Thyroid gland (tissue), 4 donors: ENCODE results near the gene CLTA. TPM values are rescaled to one million over a fixed set of nuclear protein-coding genes. Genes with fewer than 3 reads are reported as not detected.
"Not testable (repeated sequence)": the region's sequence is repeated elsewhere in the genome, so short reads cannot be mapped to it uniquely, and the experiment has no call there.

Experiments used
- DNase-seq, 2 donors: peaks; one replicate each; pipeline ENCODE4 v3.0.0-alpha.2; 2019
- H3K27ac ChIP-seq, 3 donors: fragments of 200-600 bp; sonication (generic); 1 replicate in 2 of 3; 2 replicates in 1 of 3; pipeline ENCODE4 v1.5.1; 2016 to 2019; ENCODE audit warnings: mild to moderate bottlenecking in 1 of 3, moderate library complexity in 1 of 3
- H3K27me3 ChIP-seq: fragments of 200-600 bp; sonication (generic); one replicate; pipeline ENCODE4 v1.5.1; 2019
- H3K36me3 ChIP-seq, 2 donors: fragments of 200-600 bp; sonication (generic); one replicate each; pipeline ENCODE4 v1.5.1; 2016 to 2019
- H3K4me1 ChIP-seq, 2 donors: fragments of 200-600 bp; sonication (generic); one replicate each; pipeline ENCODE4 v1.5.1; 2017 to 2019
- H3K4me3 ChIP-seq, 3 donors: fragments of 200-600 bp; sonication (generic); replicated peaks in 1 of 3; 1 replicate in 2 of 3; 2 replicates in 1 of 3; pipeline ENCODE4 v1.5.1; 2016; ENCODE audit warnings: mild to moderate bottlenecking in 1 of 3
- H3K9me3 ChIP-seq: fragments of 200-600 bp; sonication (generic); one replicate; pipeline ENCODE4 v1.5.1; 2017
- POLR2A ChIP-seq, 2 donors: fragments of 450-650 bp; IDR thresholded peaks; one replicate each; pipeline ENCODE4 v1.6.1; 2017; ENCODE audit warnings: antibody characterized with exemption in 2 of 2, mild to moderate bottlenecking in 2 of 2, moderate library complexity in 1 of 2
- WGBS, 2 donors: methylation state at CpG; one replicate each; pipeline ENCODE4 v1.1.5; 2017; 5-methylcytosine and 5-hydroxymethylcytosine counted together
- intact Hi-C: fragments of 100-400 bp; cut with DNase I; formaldehyde crosslinking; loops from one replicate; pipeline ENCODE4 v1.15.1; 2023
- total RNA-seq, 4 donors: library from RNA; depleted of rRNA; stranded (reverse); fragments of >200 nt; gene quantifications; one replicate each; pipeline ENCODE4 v1.2.3, GENCODE V29; 2016
- TF ChIP-seq, protein P1 (sequence below), 6 experiments: fragments of 200-600 bp in 3 of 6; fragments of 450-650 bp in 3 of 6; sonication (generic) in 3 of 6; IDR thresholded peaks; one replicate each; pipeline ENCODE4 v1.5.1; 2016 to 2019; ENCODE audit warnings: antibody characterized with exemption in 6 of 6, mild to moderate bottlenecking in 2 of 6, inconsistent platforms in 1 of 6, moderate library complexity in 1 of 6

The CLTA gene
- total RNA-seq, 4 donors from 2014 or later: 215 to 373 (median 259) TPM

DNA sequence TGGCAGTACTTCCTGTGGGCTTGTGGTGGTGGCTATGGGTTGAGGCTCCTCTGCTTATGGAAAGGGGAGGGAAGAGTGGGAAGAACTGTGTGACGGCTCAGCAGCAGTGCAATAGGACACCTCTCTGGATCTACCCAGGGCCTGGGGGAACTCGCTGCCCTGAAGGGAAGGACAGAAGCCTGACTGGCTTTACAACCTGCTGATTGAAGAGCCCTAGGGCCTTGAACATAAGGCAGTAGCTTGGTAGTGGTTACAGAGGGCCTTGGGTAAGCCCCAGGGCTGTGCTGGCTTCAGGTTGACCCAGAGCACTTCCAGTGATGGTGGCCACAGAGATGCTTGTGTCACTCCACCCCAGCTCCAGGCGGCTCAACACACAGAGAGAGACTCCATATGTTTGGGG lies 16.0 kb upstream of the CLTA start:
- H3K36me3 ChIP-seq: no peaks in the 10 kb centered on the region
- WGBS, 2 donors: 57 to 81% methylated on average over 2 to 3 of the region's 3 CpGs
- no peaks in the 10 kb centered on the region for H3K9me3 ChIP-seq
- intact Hi-C loops: no loop called here
- H3K4me1 ChIP-seq: no peaks in the 10 kb centered on the region
- no peak for TF ChIP-seq POLR2A (IDR thresholded peaks at IDR 0.05)
- TF ChIP-seq, protein P1, sequence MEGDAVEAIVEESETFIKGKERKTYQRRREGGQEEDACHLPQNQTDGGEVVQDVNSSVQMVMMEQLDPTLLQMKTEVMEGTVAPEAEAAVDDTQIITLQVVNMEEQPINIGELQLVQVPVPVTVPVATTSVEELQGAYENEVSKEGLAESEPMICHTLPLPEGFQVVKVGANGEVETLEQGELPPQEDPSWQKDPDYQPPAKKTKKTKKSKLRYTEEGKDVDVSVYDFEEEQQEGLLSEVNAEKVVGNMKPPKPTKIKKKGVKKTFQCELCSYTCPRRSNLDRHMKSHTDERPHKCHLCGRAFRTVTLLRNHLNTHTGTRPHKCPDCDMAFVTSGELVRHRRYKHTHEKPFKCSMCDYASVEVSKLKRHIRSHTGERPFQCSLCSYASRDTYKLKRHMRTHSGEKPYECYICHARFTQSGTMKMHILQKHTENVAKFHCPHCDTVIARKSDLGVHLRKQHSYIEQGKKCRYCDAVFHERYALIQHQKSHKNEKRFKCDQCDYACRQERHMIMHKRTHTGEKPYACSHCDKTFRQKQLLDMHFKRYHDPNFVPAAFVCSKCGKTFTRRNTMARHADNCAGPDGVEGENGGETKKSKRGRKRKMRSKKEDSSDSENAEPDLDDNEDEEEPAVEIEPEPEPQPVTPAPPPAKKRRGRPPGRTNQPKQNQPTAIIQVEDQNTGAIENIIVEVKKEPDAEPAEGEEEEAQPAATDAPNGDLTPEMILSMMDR (IDR thresholded peaks at IDR 0.05): no peak
- DNase-seq: no peak
- no peaks in the 10 kb centered on the region for H3K27me3 ChIP-seq
- no peak overlapping the region for H3K27ac ChIP-seq
- H3K4me3 ChIP-seq: no peak overlapping the region

DNA sequence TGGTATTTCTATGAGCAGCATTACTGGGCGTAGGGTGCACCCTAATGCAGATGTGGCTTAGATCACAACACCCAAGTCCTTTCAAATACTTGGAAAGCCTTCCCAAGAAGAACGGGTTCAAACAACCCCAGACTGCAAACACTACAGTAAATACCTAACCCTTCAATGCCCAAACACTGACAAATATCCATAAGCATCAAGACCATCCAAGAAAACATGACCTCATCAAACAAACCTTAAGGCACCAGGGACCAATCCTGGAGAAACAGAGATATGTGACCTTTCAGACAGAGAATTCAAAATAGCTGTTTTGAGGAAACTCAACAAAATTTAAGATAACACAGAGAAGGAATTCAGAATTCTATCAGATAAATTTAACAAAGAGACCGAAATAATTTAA lies 15.5 kb upstream of the CLTA start:
- H3K27ac ChIP-seq, H3K36me3 ChIP-seq, H3K4me3 ChIP-seq, H3K9me3 ChIP-seq, DNase-seq, H3K4me1 ChIP-seq, intact Hi-C loops, H3K27me3 ChIP-seq: not testable (repeated sequence)
- WGBS, 2 donors: 90 to 94% methylated on average over 3 of the region's 3 CpGs

GRCh38 chr9:36176496-36176895 lies 14.2 kb upstream of the CLTA start:
- H3K4me1 ChIP-seq, H3K9me3 ChIP-seq, H3K36me3 ChIP-seq, H3K27ac ChIP-seq, intact Hi-C loops, H3K27me3 ChIP-seq, H3K4me3 ChIP-seq, DNase-seq: not testable (repeated sequence)
- WGBS, 2 donors: 90 to 91% methylated on average over 10 of the region's 10 CpGs

DNA sequence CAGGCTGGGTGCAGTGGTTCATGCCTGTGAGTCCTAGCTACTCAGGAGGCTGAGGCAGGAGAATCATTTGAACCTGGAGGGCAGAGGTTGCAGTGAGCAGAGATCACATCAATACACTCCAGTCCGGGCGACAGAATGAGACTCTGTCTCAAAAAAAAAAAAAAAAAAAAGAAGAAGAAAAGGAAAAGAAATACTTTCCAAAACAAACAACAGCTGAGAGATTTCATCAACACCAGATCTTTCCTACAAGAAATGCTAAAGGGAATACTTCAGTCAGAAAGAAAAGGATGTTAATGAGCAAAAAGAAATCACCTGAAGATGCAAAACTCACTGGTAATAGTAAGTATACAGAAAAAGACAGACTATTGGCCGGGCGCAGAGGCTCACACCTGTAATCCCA lies 13.2 kb upstream of the CLTA start:
- no peak for DNase-seq
- TF ChIP-seq, protein P1 (IDR thresholded peaks at IDR 0.05): no peak
- TF ChIP-seq POLR2A (IDR thresholded peaks at IDR 0.05): no peak
- H3K4me3 ChIP-seq: no peak overlapping the region
- H3K9me3 ChIP-seq: no peaks in the 10 kb centered on the region
- intact Hi-C loops: no loop called here
- H3K36me3 ChIP-seq: no peaks in the 10 kb centered on the region
- WGBS, 2 donors: 83 to 85% methylated on average over 4 of the region's 4 CpGs
- H3K4me1 ChIP-seq: no peaks in the 10 kb centered on the region
- H3K27me3 ChIP-seq: no peaks in the 10 kb centered on the region
- no peak overlapping the region for H3K27ac ChIP-seq

- H3K27ac ChIP-seq, DNase-seq, H3K27me3 ChIP-seq, intact Hi-C loops, H3K4me3 ChIP-seq, H3K4me1 ChIP-seq, H3K36me3 ChIP-seq, H3K9me3 ChIP-seq: not testable (repeated sequence)
- WGBS, 2 donors: 90 to 98% methylated on average over 6 of the region's 6 CpGs
These were observed 10.5 kb upstream of the CLTA start for GRCh38 chr9:36180243-36180642.

- DNase-seq: no peak
- intact Hi-C loops: no loop called here
- peaks cover 17 to 22% of the 10 kb centered on the region in 2 donors for H3K4me1 ChIP-seq
- no peaks in the 10 kb centered on the region for H3K9me3 ChIP-seq
- no peak overlapping the region for H3K4me3 ChIP-seq
- no peak for TF ChIP-seq POLR2A (IDR thresholded peaks at IDR 0.05)
- TF ChIP-seq, protein P1 (IDR thresholded peaks at IDR 0.05): no peak
- H3K27me3 ChIP-seq: no peaks in the 10 kb centered on the region
- H3K27ac ChIP-seq: peak overlapping the region; percentile 6 to 56 (median 48)
- H3K36me3 ChIP-seq: no peaks in the 10 kb centered on the region
These were observed 3.3 kb upstream of the CLTA start for GRCh38 chr9:36187414-36187813.

- TF ChIP-seq POLR2A (IDR thresholded peaks at IDR 0.05): no peak
- TF ChIP-seq, protein P1 (IDR thresholded peaks at IDR 0.05): no peak
- Histone ChIP-seq H3K4me1 (peaks cover 25 to 28% of the 10 kb centered on the region in 2 donors), H3K9me3 (no peaks in the 10 kb centered on the region), H3K27me3 (no peaks in the 10 kb centered on the region), H3K4me3 (no peak overlapping the region), H3K27ac (no peak overlapping the region), H3K36me3 (no peaks in the 10 kb centered on the region)
- intact Hi-C loops: no loop called here
- 81 to 91% methylated on average over 5 of the region's 5 CpGs for WGBS, 2 donors
- no peak for DNase-seq
These were observed 2.5 kb upstream of the CLTA start for GRCh38 chr9:36188212-36188611.
